GM18526 (cell line): ENCODE results near the gene TLCD5.

Source experiments
- POLR2A ChIP-seq: IDR thresholded peaks from 3 replicates; pipeline ENCODE4 v1.6.1; 2011; ENCODE audit not compliant: insufficient read length; ENCODE audit errors: extremely low read depth

TLCD5 gene

DNA sequence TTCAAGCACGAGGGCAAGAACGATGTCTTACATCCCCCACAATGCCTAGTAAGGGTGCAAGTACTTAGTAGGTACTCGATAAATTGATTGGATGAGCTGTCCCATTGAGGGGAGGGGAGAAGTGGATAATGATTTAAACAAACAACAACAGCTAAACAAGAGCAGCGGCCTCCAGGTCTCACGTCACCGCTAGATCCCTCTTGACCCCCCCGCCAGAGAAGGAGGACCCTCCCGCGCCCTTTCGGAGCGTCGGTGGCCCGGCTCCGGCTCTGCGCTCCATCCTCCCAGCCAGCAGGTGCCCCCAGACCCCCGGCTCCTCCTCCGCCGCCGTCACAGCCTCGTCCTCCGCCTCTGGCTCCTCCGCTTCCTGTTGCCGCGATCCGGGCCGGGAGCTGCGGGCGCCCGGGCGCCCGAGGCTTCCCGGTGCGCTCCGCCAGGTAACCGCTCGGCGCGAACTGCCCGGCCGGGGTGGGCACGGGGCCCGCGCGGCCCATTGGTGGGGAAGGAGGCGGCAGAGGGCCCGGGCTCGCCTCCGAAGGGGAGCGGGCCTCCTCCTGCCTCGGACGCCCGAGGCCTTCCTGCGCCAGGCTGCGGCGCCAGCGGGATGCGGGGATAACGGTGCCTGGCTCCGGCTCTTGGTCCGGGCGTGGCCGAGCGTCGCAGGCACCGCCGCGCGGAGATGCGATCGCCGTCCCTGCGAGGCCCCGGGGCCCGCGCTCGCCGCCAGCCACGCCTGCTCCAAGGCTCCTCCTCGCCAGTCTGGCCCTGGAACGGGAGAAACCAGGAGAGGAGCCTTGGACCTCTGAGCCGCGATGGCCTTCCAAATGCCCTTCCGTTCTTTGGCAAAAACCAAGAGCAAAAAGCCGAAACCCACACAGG, at the start of gene TLCD5:
TSS of gene TLCD5 (plus strand) at position 368 of the 879 bp plus-strand sequence. CDS start 2,143 bp downstream, outside the sequence.
- no peak for TF ChIP-seq POLR2A

DNA sequence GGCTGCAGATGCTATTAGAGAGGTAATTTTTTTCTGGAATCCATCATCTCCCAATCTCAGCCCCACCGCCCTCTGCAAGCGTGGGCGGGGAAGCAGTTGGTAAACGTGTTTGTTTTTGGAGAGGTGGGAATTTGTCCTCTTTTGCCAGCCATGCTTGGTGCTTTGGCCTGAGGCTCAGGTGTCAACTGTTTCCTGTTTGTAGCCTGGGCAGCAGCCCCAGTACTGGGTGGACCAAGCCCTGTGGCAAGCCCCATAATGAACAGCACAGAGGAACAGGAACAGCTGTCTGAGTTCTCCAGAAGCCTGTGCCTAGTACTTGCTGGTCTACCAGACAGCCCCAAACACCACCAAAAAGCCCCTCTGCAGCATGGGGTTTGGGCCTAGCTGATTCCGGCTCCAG, 45.6 kb upstream of the TLCD5 start:
- no peak for TF ChIP-seq POLR2A

DNA sequence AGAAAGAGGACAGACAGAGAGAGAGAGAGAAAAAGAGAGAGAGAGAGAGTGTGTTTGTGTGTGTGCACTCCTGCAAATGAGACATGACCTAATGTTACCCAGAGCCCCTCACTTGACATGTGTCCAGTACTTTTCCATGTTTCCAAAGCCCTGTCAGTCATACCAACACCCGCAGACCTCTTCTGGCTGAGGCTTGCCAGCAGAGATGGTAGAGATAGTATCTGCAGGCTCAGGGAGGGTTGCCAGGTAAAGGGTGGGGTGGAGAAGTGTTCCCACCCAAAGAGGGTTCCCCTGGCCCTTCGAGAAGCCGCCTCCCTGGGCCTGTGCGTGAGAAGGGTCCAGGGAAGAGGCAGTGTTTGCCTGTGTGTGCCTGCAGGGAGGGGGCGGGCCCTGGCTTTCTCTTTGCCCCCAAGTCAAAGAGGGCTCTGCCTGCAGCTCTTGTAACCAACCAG, 44.5 kb upstream of the TLCD5 start:
- no peak for TF ChIP-seq POLR2A

DNA sequence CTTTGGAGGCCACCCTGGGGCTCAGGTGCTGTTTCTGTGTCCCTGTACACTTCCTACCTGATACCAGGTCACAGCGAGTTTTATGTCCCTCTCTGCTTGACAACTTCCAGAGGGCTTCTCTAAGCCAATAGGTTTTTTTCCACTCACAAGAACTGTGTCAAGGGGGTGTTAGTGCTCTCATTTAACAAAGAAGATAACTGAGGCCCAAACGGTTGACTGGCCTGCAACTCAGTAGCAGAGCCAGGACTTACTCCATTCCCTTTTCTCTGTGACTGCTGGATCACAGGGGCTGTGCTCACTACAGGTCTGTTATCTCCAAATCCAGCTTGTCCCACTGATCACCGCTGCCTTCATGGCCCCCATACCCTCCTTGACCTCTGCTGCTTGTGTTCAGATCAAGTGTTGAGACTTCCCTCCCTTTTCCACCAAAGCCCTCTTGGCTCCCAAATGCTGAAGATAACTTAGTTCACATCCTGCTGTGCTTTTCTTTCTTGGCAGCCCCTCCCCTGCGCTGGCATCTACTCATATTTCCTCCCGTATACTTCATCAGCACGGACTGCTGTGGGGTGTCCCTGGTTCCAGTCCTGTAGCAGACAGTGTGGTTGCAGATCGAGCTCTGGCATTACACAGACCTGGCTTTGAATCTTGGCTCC, 43.8 kb upstream of the TLCD5 start:
- no peak for TF ChIP-seq POLR2A

DNA sequence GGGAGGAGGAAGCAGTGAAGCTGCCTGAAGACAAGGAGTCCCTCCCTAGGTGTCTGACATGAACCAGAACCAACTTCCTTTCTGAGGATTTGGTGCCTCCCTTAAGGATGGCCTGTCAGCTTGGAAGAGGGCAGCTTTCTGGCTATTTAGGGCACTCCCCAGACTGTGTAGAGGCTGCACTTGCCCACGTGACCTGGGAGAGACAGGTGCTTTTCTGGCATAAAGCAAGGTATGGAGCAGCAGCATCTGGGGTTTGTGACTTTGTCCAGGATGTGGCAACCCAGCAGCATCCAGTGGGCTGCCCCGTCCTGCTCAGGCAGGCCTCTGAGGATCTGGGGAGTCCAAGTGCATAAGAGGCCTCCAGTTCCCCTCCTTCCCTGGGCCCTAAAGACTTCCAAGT, 42.0 kb upstream of the TLCD5 start:
- TF ChIP-seq POLR2A = no peak

DNA sequence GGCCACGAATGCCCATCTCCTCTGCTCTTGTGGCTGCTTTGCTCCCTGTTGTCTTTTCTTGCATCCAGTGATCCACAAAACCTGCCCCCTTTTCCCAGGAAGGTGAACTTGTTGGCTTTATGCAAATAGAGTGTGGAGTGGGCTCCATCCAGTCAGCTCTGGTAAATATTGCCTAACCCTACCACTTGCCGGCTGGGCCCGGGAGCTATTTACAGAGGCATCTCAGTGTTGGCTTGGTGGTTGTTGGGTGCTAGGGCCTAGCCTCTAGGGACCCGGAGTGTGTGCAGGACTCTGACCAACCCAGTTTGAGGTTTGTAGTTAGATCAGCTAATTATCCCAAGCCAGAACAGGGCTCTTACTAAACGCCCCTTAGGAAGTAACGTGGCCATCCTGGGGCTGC, 40.8 kb upstream of the TLCD5 start:
- TF ChIP-seq POLR2A = no peak

DNA sequence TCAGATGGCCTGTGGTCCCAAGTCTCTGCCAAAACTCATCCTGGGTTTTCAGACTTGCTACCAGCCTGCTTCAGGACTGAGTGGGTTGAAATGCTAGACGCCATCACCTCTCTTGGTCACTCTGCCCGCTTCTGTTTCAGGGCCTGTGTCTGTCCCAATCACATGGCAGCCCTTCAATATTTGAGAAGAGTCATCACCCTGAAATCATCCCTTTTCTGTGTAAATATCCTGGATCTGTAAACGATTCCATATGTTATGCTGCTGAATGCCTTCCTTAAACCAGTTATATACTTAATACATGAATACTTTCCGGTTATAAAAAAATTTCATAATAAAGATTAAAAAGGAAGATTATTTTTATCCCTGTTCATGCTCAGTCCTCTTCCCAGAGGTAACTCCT, 39.8 kb upstream of the TLCD5 start:
- TF ChIP-seq POLR2A = no peak

DNA sequence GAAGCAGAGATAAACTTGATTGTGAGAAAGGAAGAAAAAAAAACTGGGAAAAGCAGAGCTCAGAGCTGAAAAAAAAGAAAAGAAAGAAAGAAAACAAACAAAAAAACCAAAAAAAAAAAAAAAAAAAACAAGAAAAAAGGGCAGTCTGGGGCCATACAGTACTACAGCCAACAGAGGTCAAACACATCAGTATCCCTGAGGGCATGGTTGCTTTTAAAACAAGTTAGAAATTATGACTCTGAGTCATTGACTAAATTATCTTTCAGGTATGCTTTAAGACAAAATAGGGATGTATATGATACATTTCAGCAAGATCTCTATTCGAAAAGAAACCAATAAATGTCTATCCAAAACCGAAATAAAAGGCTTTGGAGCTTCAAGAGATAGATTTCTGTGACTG, 37.1 kb upstream of the TLCD5 start:
- no peak for TF ChIP-seq POLR2A

DNA sequence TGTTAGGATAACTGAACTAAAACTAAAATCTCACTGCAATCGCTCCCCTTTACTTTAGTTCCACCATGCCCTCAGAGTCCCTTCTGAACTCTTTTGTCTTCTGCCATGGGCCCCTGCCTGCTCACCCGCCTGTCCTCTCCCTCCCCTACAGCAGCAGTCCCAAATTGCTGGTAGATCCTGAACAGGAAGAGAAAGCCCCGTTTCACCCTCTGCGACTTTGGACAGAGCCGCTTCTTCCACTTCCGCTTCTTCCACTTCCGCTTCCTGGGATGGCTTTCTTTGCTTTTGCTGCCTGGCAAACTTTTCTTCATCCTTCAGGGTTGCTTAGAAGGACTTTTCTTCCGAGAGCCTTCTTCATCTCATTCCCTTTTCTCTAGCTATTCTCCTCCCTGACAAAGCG, 35.7 kb upstream of the TLCD5 start:
- TF ChIP-seq POLR2A = no peak

DNA sequence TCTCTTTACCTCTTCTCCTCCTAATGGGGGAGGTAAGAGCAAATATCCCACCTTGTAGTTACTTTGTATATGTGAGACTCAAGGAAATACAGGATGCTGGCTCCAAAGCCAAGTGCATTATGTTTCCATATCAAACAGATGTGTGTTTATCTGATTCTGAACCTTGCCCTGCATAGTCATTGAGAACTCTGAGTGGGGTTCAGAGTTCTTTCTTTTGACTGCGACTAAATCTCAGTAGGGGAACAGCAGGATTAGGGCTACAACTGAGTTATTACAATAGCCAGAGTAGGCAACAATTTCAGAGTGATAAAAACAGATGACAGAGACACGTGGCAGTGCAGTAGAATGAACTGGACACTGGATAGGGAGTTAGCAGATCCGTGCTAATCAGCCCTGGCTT, 34.1 kb upstream of the TLCD5 start:
- TF ChIP-seq POLR2A = no peak

DNA sequence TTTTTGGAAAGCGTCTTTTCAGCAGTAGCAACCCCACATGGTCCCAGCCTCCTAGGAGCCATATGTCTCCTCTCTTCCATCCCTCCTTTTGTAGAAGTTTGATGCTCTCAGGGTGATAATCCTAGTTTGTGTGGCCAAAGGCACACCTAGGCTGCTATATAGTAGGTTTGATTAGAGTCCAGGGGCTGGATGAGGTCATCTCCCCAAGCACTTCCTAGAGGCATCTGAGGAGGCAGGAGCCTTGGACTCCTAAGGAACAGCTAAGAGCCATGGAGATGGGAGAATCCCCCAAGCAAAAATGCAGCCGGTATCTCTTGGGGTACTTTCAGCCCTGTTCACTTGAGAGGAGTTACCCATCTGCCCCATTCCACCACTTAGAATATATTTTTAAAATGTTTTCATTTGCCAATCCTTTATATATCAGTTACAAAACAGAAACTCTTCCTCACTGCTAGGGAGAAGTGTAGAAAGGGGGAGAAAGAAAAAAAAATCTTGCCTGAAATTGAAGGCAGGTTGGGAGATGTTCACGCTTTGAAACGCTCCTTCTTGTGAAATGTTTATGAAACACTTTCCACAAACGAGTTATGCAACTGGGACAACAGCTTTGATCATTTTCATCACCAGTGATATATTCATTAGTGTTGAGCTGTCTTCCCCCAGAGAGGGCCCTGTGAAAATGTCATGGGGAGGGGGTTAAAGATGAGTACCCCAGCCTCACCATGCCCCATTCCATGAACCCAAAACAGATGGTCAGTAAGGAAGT, 31.9 kb upstream of the TLCD5 start:
- no peak for TF ChIP-seq POLR2A

DNA sequence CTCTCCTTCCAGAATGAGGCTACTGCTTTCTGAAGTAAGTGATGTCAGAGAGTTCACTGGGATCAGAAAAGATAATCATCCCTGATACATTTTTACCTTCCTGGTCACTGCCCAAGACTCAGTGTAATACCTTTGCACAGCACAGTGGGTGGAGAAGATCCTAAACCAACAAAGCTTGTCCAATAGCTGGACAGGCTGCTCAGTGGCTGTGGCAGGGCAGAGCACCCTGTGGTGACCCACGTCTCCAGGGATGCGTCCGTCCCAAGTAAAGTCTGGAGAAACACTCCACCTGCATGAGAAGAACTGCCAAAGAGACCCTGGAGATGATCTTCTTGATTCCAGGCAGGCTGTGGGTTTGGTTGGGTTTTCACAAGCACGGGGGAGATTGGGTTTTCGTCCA, 31.0 kb upstream of the TLCD5 start:
- no peak for TF ChIP-seq POLR2A

DNA sequence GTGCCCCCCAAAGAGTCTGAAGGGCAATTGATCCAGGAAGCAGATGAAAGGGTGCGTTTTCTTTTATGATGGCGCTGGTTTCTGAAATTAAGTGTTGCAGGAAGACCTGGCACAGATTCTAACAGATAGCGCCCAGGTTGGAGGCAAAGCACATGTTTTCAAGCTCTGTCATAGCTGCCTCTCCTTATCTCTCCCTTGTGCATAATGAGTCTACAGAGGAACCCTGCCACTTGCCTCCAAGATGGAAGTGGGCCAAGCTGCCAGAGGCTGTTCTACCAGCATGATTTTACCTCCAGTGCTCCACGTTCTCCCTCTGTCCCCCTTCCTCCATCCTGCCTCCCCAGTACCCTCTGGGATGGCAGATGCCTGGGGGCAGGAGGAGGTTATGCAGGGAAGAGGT, 30.0 kb upstream of the TLCD5 start:
- no peak for TF ChIP-seq POLR2A

DNA sequence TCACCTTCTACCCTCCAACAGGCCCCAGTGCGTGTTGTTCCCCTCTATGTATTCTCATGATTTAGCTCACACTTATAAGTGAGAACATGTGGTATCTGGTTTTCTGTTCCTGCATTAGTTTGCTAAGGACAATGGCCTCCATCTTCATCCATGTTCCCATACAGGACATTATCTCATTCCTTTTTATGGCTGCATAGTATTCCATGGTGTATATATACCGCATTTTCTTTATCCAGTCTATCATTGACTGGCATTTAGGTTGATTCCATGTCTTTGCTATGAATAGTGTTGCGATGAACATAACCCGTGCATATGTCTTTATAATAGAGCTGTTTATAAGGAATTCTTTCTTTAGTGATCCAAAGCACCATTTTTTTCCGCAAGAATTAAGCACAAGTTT, 28.5 kb upstream of the TLCD5 start:
- no peak for TF ChIP-seq POLR2A

DNA sequence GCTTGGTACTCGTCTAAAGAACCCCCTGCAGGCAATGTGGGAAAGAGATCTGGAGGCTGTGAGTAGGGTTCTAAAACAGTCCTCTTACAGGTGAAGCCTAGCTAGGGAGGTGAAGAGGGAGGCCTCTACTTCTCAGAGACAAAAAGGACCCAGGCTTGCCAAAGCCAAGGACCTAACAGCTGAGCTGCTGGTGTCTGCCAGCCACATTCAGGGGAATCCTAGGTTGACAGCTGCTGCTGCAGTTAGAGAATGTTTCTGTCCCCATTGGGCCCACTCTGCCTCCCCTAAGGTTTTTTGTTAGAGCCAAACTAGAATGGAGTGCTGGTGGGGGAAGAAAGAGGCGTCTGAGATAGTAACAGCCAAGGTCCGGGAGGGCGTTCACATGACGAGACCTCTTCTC, 26.6 kb upstream of the TLCD5 start:
- TF ChIP-seq POLR2A = no peak

DNA sequence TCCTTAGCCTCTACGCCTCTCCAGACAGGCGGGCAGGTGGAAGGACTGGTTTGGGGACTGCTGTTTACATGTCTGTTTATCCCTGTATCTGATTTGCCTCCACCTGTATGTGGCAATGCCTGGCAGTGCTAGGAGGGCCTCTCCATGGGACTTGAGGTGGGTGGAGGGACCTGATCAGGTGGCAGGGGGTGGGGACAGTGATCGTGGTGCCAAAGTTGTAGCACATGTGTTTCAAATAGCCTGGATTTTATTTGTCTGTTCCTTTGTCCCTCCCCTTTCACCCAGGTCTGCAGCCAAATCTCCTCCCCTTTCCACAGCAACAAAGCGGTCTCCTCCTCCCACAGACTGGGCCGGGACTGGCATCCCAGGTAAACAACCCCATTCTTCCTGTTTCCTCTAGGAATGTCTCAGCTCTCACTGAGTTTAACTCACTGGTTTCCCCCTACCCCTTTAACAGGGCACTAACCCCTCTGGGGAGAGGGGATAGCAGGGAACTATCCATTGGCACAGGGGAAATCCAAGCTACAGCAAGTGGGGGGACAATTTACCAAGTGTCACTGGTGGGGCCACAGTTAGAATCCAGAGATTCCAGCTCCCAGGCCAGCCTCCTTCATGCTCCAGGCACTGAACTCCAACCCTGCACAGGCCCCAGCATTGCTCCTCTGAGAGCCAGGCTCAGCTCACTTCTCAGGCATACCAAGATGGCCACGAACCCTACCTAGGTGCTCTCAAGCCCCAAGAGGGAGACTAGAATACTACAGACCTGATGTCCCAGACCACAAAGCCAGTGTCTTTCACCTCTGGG, 22.9 kb upstream of the TLCD5 start:
- no peak for TF ChIP-seq POLR2A
